GM21515 (cell line): ENCODE measurements around the gene SLAMF1.
"Not testable (repeated sequence)": the region's sequence is repeated elsewhere in the genome, so short reads cannot be mapped to it uniquely, and the experiment has no call there.

Source experiments
- ATAC-seq: cut with Tn5 transposase; IDR thresholded peaks from one replicate; pipeline ENCODE4 v1.9.1; 2021; ENCODE audit not compliant: unreplicated experiment

Gene SLAMF1

GRCh38 chr1:160646711-160647328 is at the start of gene SLAMF1:
SLAMF1 (minus strand) TSS chr1:160647044; CDS start chr1:160646945, 99 bp downstream.
- peak; percentile 45 for ATAC-seq

GRCh38 chr1:160692390-160692789 is 45.5 kb upstream of the SLAMF1 start:
- not testable (repeated sequence) for ATAC-seq

GRCh38 chr1:160685266-160685665 is 38.4 kb upstream of the SLAMF1 start:
- no peak for ATAC-seq

- ATAC-seq, result no peak
Measured at GRCh38 chr1:160682983-160683865, 36.4 kb upstream of the SLAMF1 start.

GRCh38 chr1:160681891-160682140 is 35.0 kb upstream of the SLAMF1 start:
- ATAC-seq, result no peak

- ATAC-seq, result no peak
Measured at GRCh38 chr1:160681066-160681890, 34.4 kb upstream of the SLAMF1 start.

GRCh38 chr1:160680399-160680798 is 33.6 kb upstream of the SLAMF1 start:
- no peak for ATAC-seq

- ATAC-seq, result no peak
Measured at GRCh38 chr1:160679893-160680292, 33.0 kb upstream of the SLAMF1 start.

GRCh38 chr1:160676869-160677597 is 30.2 kb upstream of the SLAMF1 start:
- no peak for ATAC-seq

- no peak for ATAC-seq
Measured at GRCh38 chr1:160675641-160676410, 29.0 kb upstream of the SLAMF1 start.

GRCh38 chr1:160674415-160674814 is 27.6 kb upstream of the SLAMF1 start:
- ATAC-seq, result no peak

- ATAC-seq, result no peak
Measured at GRCh38 chr1:160672789-160673695, 26.2 kb upstream of the SLAMF1 start.

GRCh38 chr1:160671603-160672517 is 25.0 kb upstream of the SLAMF1 start:
- ATAC-seq, result no peak

- no peak for ATAC-seq
Measured at GRCh38 chr1:160670701-160671100, 23.9 kb upstream of the SLAMF1 start.

- ATAC-seq, result no peak
Measured at GRCh38 chr1:160669802-160670201, 23.0 kb upstream of the SLAMF1 start.

GRCh38 chr1:160669276-160669675 is 22.4 kb upstream of the SLAMF1 start:
- ATAC-seq, result no peak

GRCh38 chr1:160667896-160668295 is 21.1 kb upstream of the SLAMF1 start:
- no peak for ATAC-seq

- ATAC-seq, result no peak
Measured at GRCh38 chr1:160666079-160666442, 19.2 kb upstream of the SLAMF1 start.
